Occipital lobe (tissue), 2 donors: Measurements from ENCODE around the gene AKAP12. TPM values are rescaled to one million over a fixed set of nuclear protein-coding genes. Genes with fewer than 3 reads are reported as not detected.
"Not testable (repeated sequence)": the region's sequence is repeated elsewhere in the genome, so short reads cannot be mapped to it uniquely, and the experiment has no call there.

Source experiments
- DNase-seq: peaks from one replicate; lab custom pipeline; 2025; lab: John Stamatoyannopoulos, UW
- total RNA-seq: library from RNA; depleted of rRNA; stranded (reverse); fragments of >200 nt; gene quantifications from one replicate; pipeline ENCODE4 v1.2.3, GENCODE V29; 2014

Gene AKAP12
- total RNA-seq, 1 donor from 2014 or later, result 42.9 TPM

GRCh38 chr6:151339369-151339768 is 99.6 kb downstream of the AKAP12 start:
- DNase-seq, result no peak

- DNase-seq, result no peak
These were observed 100.6 kb downstream of the AKAP12 start for GRCh38 chr6:151340219-151340978.

GRCh38 chr6:151341476-151342195 is 101.9 kb downstream of the AKAP12 start:
- DNase-seq, result no peak

- DNase-seq, result not testable (repeated sequence)
These were observed 103.0 kb downstream of the AKAP12 start for GRCh38 chr6:151342750-151343149.

GRCh38 chr6:151349651-151350270 is 110.0 kb downstream of the AKAP12 start:
- DNase-seq, result no peak

- no peak for DNase-seq
These were observed 110.8 kb downstream of the AKAP12 start for GRCh38 chr6:151350442-151351145.

- no peak for DNase-seq
These were observed 111.5 kb downstream of the AKAP12 start for GRCh38 chr6:151351146-151351700.

GRCh38 chr6:151351731-151352130 is 112.0 kb downstream of the AKAP12 start:
- no peak for DNase-seq

- no peak for DNase-seq
These were observed 112.9 kb downstream of the AKAP12 start for GRCh38 chr6:151352410-151353396.

GRCh38 chr6:151353795-151354194 is 114.0 kb downstream of the AKAP12 start:
- no peak for DNase-seq

- DNase-seq, result not testable (repeated sequence)
These were observed 117.2 kb downstream of the AKAP12 start for GRCh38 chr6:151356983-151357382.

GRCh38 chr6:151357758-151358436 is 118.1 kb downstream of the AKAP12 start:
- no peak for DNase-seq

- no peak for DNase-seq
These were observed 118.7 kb downstream of the AKAP12 start for GRCh38 chr6:151358475-151358874.

- no peak for DNase-seq
These were observed 119.7 kb downstream of the AKAP12 start for GRCh38 chr6:151359486-151359885.

- no peak for DNase-seq
These were observed 125.5 kb downstream of the AKAP12 start for GRCh38 chr6:151365233-151365632.

GRCh38 chr6:151370509-151371078 is 130.8 kb downstream of the AKAP12 start:
- no peak for DNase-seq

- no peak for DNase-seq
These were observed 132.4 kb downstream of the AKAP12 start for GRCh38 chr6:151372164-151372563.

GRCh38 chr6:151374036-151374683 is 134.4 kb downstream of the AKAP12 start:
- DNase-seq, result no peak

GRCh38 chr6:151375833-151376232 is 136.1 kb downstream of the AKAP12 start:
- DNase-seq, result no peak
